GM10847 (cell line): ENCODE data around the gene ADD1.

ENCODE experiments used
- POLR2A ChIP-seq: IDR thresholded peaks from 2 replicates; pipeline ENCODE4 v1.6.1; 2011; ENCODE audit not compliant: insufficient read length; ENCODE audit errors: extremely low read depth

Gene ADD1

GRCh38 chr4:2940267-2941137, 96.9 kb downstream of the ADD1 start:
- no peak for TF ChIP-seq POLR2A

- no peak for TF ChIP-seq POLR2A
Measured at GRCh38 chr4:2941138-2942036, 97.7 kb downstream of the ADD1 start.

GRCh38 chr4:2942037-2942531, 98.4 kb downstream of the ADD1 start:
- no peak for TF ChIP-seq POLR2A

DNA sequence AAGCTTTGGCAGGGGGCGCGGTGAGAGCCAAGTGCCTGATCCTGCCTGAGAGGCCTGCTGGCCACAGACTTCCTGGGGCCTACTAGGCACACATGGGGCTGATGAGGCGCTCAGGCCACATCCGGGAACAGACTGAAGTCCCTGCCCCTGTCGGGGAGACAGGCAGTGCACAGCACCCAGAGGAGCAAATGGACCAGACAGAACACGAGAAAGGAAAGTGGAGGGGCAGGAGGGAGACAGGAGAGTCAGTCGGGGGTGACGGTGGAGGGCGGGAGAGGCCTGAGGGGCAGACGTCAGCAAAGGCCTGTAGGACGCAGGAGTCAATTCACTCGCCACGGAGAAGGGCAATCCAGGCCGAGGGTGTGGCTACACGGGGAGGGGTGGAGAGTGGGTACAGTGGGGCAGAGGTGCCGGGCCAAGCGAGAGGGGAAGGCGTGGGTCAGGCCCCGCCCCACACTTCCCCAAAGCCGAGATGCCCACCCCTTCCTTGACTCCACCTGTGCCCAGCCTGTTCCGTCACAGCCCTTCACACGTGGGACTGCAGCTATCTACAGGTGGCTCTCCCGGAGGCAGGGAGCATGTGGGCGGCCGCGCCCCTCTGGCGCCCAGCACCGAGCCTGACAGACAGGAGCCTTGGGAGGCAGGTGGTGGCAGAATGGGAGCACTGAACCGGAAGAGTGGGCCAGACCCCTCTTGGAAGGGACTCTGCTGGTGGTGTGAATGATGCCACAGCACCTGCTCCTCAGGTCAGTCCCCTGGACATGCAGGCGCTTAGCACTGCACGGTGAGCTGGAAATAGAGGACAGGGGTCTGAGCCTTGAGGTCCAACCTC, 99.1 kb downstream of the ADD1 start:
- no peak for TF ChIP-seq POLR2A

- no peak for TF ChIP-seq POLR2A
Measured at GRCh38 chr4:2943364-2944090, 99.9 kb downstream of the ADD1 start.

DNA sequence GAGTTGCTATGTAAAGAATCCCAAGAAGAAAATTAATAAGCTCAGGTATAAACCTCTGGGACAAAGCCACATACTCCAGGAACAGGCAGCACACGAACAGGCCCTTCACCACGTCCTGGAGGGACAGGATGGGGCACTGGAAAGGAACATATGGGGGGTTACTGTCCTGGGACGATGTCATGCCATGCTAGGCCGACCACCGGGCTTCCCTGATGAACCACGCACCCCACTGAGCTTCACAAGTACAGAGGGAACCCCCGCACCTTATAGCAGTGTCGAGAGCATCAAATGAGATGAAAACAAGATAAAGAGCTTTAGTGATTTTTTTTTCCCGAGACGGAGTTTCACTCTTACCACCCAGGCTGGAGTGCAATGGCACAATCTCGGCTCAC, 100.4 kb downstream of the ADD1 start:
- TF ChIP-seq POLR2A: no peak

GRCh38 chr4:2944586-2945526, 101.2 kb downstream of the ADD1 start:
- TF ChIP-seq POLR2A: no peak

GRCh38 chr4:2946812-2947600, 103.4 kb downstream of the ADD1 start:
- TF ChIP-seq POLR2A: no peak

DNA sequence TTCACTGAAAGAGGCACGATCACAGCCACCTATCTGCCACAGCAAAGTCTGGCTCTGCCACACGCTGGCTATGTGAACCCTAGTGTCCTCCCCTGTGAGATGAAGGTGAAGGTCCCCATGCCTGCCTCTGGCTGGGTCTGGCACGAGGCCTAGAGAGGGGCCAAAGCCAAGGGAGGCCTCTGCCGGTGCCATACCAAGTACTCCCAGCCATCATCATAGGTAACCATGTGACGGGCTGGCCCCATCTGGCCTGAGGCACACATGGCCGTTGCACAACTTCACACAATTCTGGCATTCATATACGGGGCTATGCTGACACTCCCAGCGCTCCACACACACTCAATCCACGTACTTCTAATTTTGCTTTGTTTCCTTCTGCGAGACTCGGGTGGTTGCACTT, 104.3 kb downstream of the ADD1 start:
- no peak for TF ChIP-seq POLR2A

DNA sequence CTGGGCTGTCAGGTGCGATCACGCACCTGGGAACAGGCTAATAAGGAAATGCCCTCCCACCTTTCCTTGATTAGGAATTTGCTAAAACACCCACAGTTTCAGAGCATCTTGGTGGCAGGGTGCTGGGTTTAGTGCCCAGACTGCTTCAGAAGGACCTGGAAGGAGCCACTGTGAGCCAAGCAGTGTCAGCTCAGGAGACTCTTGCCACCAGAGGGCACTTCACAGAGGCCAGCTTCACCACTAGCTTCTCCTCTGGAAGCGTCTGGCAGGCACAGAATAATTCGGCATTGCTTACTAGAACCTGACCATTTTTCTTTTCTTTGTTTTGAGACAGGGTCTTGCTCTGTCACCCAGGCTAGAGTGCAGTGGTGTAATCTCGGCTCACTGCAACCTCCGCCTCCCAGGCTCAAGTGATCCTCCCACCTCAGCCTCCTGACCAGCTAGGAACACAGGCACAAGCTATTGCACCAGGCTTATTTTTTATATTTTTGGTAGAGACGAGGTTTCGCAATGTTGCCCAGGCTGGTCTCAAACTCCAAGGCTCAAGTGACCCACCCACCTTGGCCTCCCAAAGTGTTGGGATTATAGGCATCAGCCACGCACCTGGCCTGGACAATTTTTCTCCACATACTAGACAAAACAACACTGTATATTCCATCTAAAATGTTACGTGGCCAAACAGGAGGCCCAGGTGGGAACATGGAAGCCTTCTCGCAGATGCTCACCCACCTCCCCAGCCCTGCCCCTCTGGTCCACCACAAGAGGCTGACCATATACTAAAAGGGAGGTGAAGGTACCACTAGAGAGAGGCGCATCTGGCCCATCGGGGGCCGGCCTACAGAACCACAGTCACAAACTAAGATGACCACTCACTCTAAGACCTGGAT, 105.5 kb downstream of the ADD1 start:
- no peak for TF ChIP-seq POLR2A

DNA sequence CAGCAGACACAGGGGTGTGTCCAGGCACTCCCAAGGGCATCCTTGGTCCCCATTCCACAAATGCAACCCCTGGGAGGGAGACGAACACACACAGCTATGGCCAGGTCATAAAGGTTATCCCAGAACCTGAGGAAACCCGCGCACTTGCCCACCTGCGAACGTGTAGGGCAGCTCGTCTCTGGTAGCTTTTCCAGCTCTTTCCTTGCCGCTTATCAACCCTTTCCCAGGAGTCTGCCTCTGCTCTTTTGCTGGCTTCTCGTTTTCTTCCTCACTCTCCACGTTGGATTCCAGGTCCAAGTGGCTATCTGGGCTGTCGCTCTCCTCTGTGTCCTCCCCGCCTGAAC, 106.1 kb downstream of the ADD1 start:
- no peak for TF ChIP-seq POLR2A
